CD4-positive, CD25-positive, alpha-beta regulatory T cell (primary cell): ENCODE measurements around the gene GAPVD1. TPM values are rescaled to one million over a fixed set of nuclear protein-coding genes. Genes with fewer than 3 reads are reported as not detected.
"Not testable (repeated sequence)": the region's sequence is repeated elsewhere in the genome, so short reads cannot be mapped to it uniquely, and the experiment has no call there.

Experiments used
- ATAC-seq, 2 donors: fragments of 150-1000 bp; cut with Tn5 transposase; one replicate each; pipeline ENCODE4 v1.10.0; 2021; ENCODE audit warnings: low read depth in 2 of 2, moderate number of reproducible peaks in 2 of 2, moderate library complexity in 1 of 2
- DNase-seq, 3 donors: peaks; one replicate each; pipeline versions ENCODE4 v3.0.0 to v3.0.0-alpha.2; 2012 to 2022; ENCODE audit warnings: mixed read lengths in 1 of 3
- H3K27ac ChIP-seq: one replicate; pipeline ENCODE4 v1.7.0; 2013; ENCODE audit warnings: mild to moderate bottlenecking, low read length; ENCODE audit not compliant: insufficient read depth, poor library complexity, severe bottlenecking
- H3K27me3 ChIP-seq: one replicate; pipeline ENCODE4 v1.7.0; 2013; ENCODE audit warnings: low read length; ENCODE audit not compliant: control insufficient read depth, insufficient read depth
- H3K36me3 ChIP-seq: one replicate; pipeline ENCODE4 v1.7.0; 2013; ENCODE audit warnings: mild to moderate bottlenecking, low read length, moderate library complexity; ENCODE audit not compliant: control insufficient read depth, insufficient read depth
- H3K4me1 ChIP-seq: 2 replicates; pipeline ENCODE4 v1.7.0; 2013; ENCODE audit warnings: mild to moderate bottlenecking, low read length; ENCODE audit not compliant: insufficient read depth, control insufficient read depth, poor library complexity, severe bottlenecking
- H3K4me3 ChIP-seq: one replicate; pipeline ENCODE4 v1.7.0; 2013; ENCODE audit warnings: low read depth, mild to moderate bottlenecking, low read length, moderate library complexity
- H3K9me3 ChIP-seq, 2 experiments: 1 replicate in 1 of 2; 2 replicates in 1 of 2; pipeline ENCODE4 v1.7.0; 2013; ENCODE audit warnings: low read length in 2 of 2, mild to moderate bottlenecking in 1 of 2, moderate library complexity in 1 of 2; ENCODE audit not compliant: control insufficient read depth in 2 of 2
- H3K27ac Mint-ChIP-seq, 3 donors: one replicate each; pipeline ENCODE4 v1.8.0; 2020 to 2022; ENCODE audit warnings: mild to moderate bottlenecking in 3 of 3, mixed read lengths in 3 of 3, moderate library complexity in 2 of 3
- H3K27me3 Mint-ChIP-seq: one replicate; pipeline ENCODE4 v1.8.0; 2022; ENCODE audit warnings: mild to moderate bottlenecking, mixed read lengths
- H3K36me3 Mint-ChIP-seq: one replicate; pipeline ENCODE4 v1.8.0; 2020; ENCODE audit warnings: mixed read lengths
- H3K4me1 Mint-ChIP-seq, 4 donors: one replicate each; pipeline ENCODE4 v1.8.0; 2020 to 2022; ENCODE audit warnings: mixed read lengths in 4 of 4, mild to moderate bottlenecking in 1 of 4
- H3K4me3 Mint-ChIP-seq, 4 donors: one replicate each; pipeline ENCODE4 v1.8.0; 2020 to 2022; ENCODE audit warnings: mild to moderate bottlenecking in 4 of 4, mixed read lengths in 4 of 4, moderate library complexity in 3 of 4
- H3K9me3 Mint-ChIP-seq, 7 donors: one replicate each; pipeline ENCODE4 v1.8.0; 2020 to 2022; ENCODE audit warnings: mixed read lengths in 7 of 7, mild to moderate bottlenecking in 3 of 7, moderate library complexity in 2 of 7
- polyA plus RNA-seq, 4 donors: library from polyadenylated mRNA; unstranded; fragments of 300-500 nt; fragmentation: Illumina TruSeq; gene quantifications; one replicate each; pipeline ENCODE4 v1.2.3, GENCODE V29; 2021
- total RNA-seq: library from RNA; stranded (reverse); gene quantifications from one replicate; pipeline ENCODE4 v1.2.3, GENCODE V29; 2022

The GAPVD1 gene
- total and polyA plus RNA-seq, 5 donors from 2014 or later = 34.0 to 65.4 (median 35.5) TPM

GRCh38 chr9:125258832-125259534 is 2.6 kb upstream of the GAPVD1 start:
- H3K9me3 Mint-ChIP-seq = no peaks in the 10 kb centered on the region
- H3K4me1 Mint-ChIP-seq = peaks cover 16 to 31% (median 24%) of the 10 kb centered on the region in 4 donors
- H3K36me3 ChIP-seq = no peaks in the 10 kb centered on the region
- no peak overlapping the region for H3K27ac Mint-ChIP-seq
- H3K4me3 ChIP-seq = no peak overlapping the region
- H3K4me1 ChIP-seq = peaks cover 21% of the 10 kb centered on the region
- no peak for DNase-seq
- H3K9me3 ChIP-seq = no peaks in the 10 kb centered on the region
- H3K27me3 ChIP-seq = no peaks in the 10 kb centered on the region
- no peak for ATAC-seq
- no peak overlapping the region for H3K27ac ChIP-seq
- peaks cover 7% of the 10 kb centered on the region for H3K27me3 Mint-ChIP-seq
- H3K4me3 Mint-ChIP-seq = peak overlapping the region in 3 of 4 donors; percentile 15 to 83 (median 56)
- H3K36me3 Mint-ChIP-seq = peaks cover 10% of the 10 kb centered on the region

- Histone ChIP-seq H3K27ac (no peak overlapping the region), H3K36me3 (no peaks in the 10 kb centered on the region)
These were observed 1.1 kb upstream of the GAPVD1 start for GRCh38 chr9:125260561-125260960.

GRCh38 chr9:125262294-125262991 is 817 bp downstream of the GAPVD1 start:
- no peaks in the 10 kb centered on the region for H3K27me3 ChIP-seq
- no peaks in the 10 kb centered on the region for H3K9me3 ChIP-seq
- H3K27ac Mint-ChIP-seq = peak overlapping the region; percentile 79 to 98 (median 94)
- peaks cover 27% of the 10 kb centered on the region for H3K4me1 ChIP-seq
- H3K4me3 ChIP-seq = peak overlapping the region; percentile 92
- peak overlapping the region; percentile 74 for H3K27ac ChIP-seq
- H3K27me3 Mint-ChIP-seq = peaks cover 7% of the 10 kb centered on the region
- no peak for ATAC-seq
- peaks cover 30 to 57% (median 40%) of the 10 kb centered on the region in 4 donors for H3K4me1 Mint-ChIP-seq
- no peaks in the 10 kb centered on the region for H3K9me3 Mint-ChIP-seq
- H3K36me3 ChIP-seq = peaks cover 8% of the 10 kb centered on the region
- peak overlapping the region; percentile 92 to 99 (median 98) for H3K4me3 Mint-ChIP-seq
- peak in 2 of 3 donors; percentile 26 to 35 for DNase-seq
- H3K36me3 Mint-ChIP-seq = peaks cover 22% of the 10 kb centered on the region

More at GRCh38 chr9:125260561-125260960, 1.1 kb upstream of the GAPVD1 start:
- Mint-ChIP-seq H3K27ac (peak overlapping the region in 2 of 3 donors; percentile 94 to 95), H3K27me3 (peaks cover 7% of the 10 kb centered on the region), H3K9me3 (no peaks in the 10 kb centered on the region), H3K4me3 (peak overlapping the region; percentile 92 to 99 (median 98)), H3K4me1 (peaks cover 26 to 45% (median 36%) of the 10 kb centered on the region in 4 donors), H3K36me3 (peaks cover 15% of the 10 kb centered on the region)
- Histone ChIP-seq H3K27me3 (no peaks in the 10 kb centered on the region), H3K4me1 (peaks cover 27% of the 10 kb centered on the region), H3K4me3 (no peak overlapping the region), H3K9me3 (no peaks in the 10 kb centered on the region)
- ATAC-seq (no peak), DNase-seq (no peak)

GRCh38 chr9:125264068-125264467 is 2.4 kb downstream of the GAPVD1 start:
- Mint-ChIP-seq H3K36me3 (peaks cover 22% of the 10 kb centered on the region), H3K4me1 (peaks cover 31 to 67% (median 49%) of the 10 kb centered on the region in 4 donors)
- H3K4me3 ChIP-seq = peak overlapping the region; percentile 32

GRCh38 chr9:125268394-125269013 is 6.9 kb downstream of the GAPVD1 start:
- ATAC-seq (no peak), DNase-seq (no peak)
- H3K27me3 Mint-ChIP-seq = no peaks in the 10 kb centered on the region
- Histone ChIP-seq H3K4me1 (peaks cover 11% of the 10 kb centered on the region), H3K9me3 (no peaks in the 10 kb centered on the region), H3K27ac (no peak overlapping the region), H3K27me3 (no peaks in the 10 kb centered on the region), H3K4me3 (no peak overlapping the region), H3K36me3 (peaks cover 11% of the 10 kb centered on the region)
- H3K4me3 Mint-ChIP-seq = peak overlapping the region in 1 of 4 donors; percentile 35
- H3K4me1 Mint-ChIP-seq = peaks cover 21 to 70% (median 47%) of the 10 kb centered on the region in 4 donors
- peak overlapping the region in 1 of 3 donors; percentile 25 for H3K27ac Mint-ChIP-seq
- H3K9me3 Mint-ChIP-seq = no peaks in the 10 kb centered on the region
- H3K36me3 Mint-ChIP-seq = peaks cover 24% of the 10 kb centered on the region

More at GRCh38 chr9:125264068-125264467, 2.4 kb downstream of the GAPVD1 start:
- H3K9me3 ChIP-seq, H3K27ac ChIP-seq, H3K27me3 Mint-ChIP-seq, ATAC-seq, H3K36me3 ChIP-seq, H3K9me3 Mint-ChIP-seq, H3K27me3 ChIP-seq: not testable (repeated sequence)
- Mint-ChIP-seq H3K27ac (peak overlapping the region; percentile 12 to 48 (median 43)), H3K4me3 (peak overlapping the region; percentile 60 to 99 (median 95))
- peaks cover 27% of the 10 kb centered on the region for H3K4me1 ChIP-seq
- DNase-seq = peak in 1 of 3 donors; percentile 29

- no peaks in the 10 kb centered on the region for H3K9me3 ChIP-seq
- H3K36me3 Mint-ChIP-seq = peaks cover 20% of the 10 kb centered on the region
- no peak overlapping the region for H3K4me3 ChIP-seq
- no peaks in the 10 kb centered on the region for H3K9me3 Mint-ChIP-seq
- H3K4me1 Mint-ChIP-seq = peaks cover 18 to 66% (median 44%) of the 10 kb centered on the region in 4 donors
- DNase-seq = no peak
- H3K27ac Mint-ChIP-seq = no peak overlapping the region
- no peak for ATAC-seq
- no peak overlapping the region for H3K27ac ChIP-seq
- no peaks in the 10 kb centered on the region for H3K27me3 ChIP-seq
- no peaks in the 10 kb centered on the region for H3K27me3 Mint-ChIP-seq
- H3K36me3 ChIP-seq = peaks cover 11% of the 10 kb centered on the region
- H3K4me3 Mint-ChIP-seq = no peak overlapping the region
- peaks cover 6% of the 10 kb centered on the region for H3K4me1 ChIP-seq
These were observed 7.4 kb downstream of the GAPVD1 start for GRCh38 chr9:125269014-125269397.

- H3K4me3 ChIP-seq = no peak overlapping the region
- DNase-seq (no peak), ATAC-seq (no peak)
- peaks cover 11% of the 10 kb centered on the region for H3K36me3 ChIP-seq
- no peaks in the 10 kb centered on the region for H3K9me3 ChIP-seq
- H3K27me3 ChIP-seq = no peaks in the 10 kb centered on the region
- peaks cover 9 to 52% (median 31%) of the 10 kb centered on the region in 4 donors for H3K4me1 Mint-ChIP-seq
- no peaks in the 10 kb centered on the region for H3K9me3 Mint-ChIP-seq
- H3K27ac Mint-ChIP-seq = no peak overlapping the region
- H3K27me3 Mint-ChIP-seq = no peaks in the 10 kb centered on the region
- peaks cover 12% of the 10 kb centered on the region for H3K36me3 Mint-ChIP-seq
- H3K27ac ChIP-seq = no peak overlapping the region
- no peaks in the 10 kb centered on the region for H3K4me1 ChIP-seq
- no peak overlapping the region for H3K4me3 Mint-ChIP-seq
These were observed 9.5 kb downstream of the GAPVD1 start for GRCh38 chr9:125271081-125271480.
